Endothelial cell (in vitro differentiated cells): ENCODE results near the gene NXPH1. TPM values are rescaled to one million over a fixed set of nuclear protein-coding genes. Genes with fewer than 3 reads are reported as not detected.

Experiments used
- DNase-seq: peaks from one replicate; pipeline ENCODE4 v3.0.0; 2021; ENCODE audit warnings: low spot score
- H3K27ac Mint-ChIP-seq: one replicate; pipeline ENCODE4 v1.8.0; 2021; ENCODE audit warnings: mixed read lengths, inconsistent platforms; ENCODE audit not compliant: unreplicated experiment
- H3K27me3 Mint-ChIP-seq: one replicate; pipeline ENCODE4 v1.8.0; 2021; ENCODE audit warnings: mild to moderate bottlenecking, moderate library complexity, mixed read lengths, inconsistent platforms; ENCODE audit not compliant: unreplicated experiment
- H3K36me3 Mint-ChIP-seq: one replicate; pipeline ENCODE4 v1.8.0; 2021; ENCODE audit warnings: mild to moderate bottlenecking, low read depth, mixed read lengths, inconsistent platforms; ENCODE audit not compliant: unreplicated experiment
- H3K4me1 Mint-ChIP-seq: one replicate; pipeline ENCODE4 v1.8.0; 2021; ENCODE audit warnings: mild to moderate bottlenecking, mixed read lengths, inconsistent platforms; ENCODE audit not compliant: unreplicated experiment
- H3K4me3 Mint-ChIP-seq: one replicate; pipeline ENCODE4 v1.8.0; 2021; ENCODE audit warnings: mild to moderate bottlenecking, mixed read lengths, inconsistent platforms; ENCODE audit not compliant: unreplicated experiment
- H3K9me3 Mint-ChIP-seq: one replicate; pipeline ENCODE4 v1.8.0; 2021; ENCODE audit warnings: mixed read lengths, inconsistent platforms; ENCODE audit not compliant: unreplicated experiment
- CTCF ChIP-seq: fragments of 200-600 bp; sonication (generic); IDR thresholded peaks from one replicate; pipeline ENCODE4 v1.5.0; 2021; ENCODE audit warnings: antibody characterized with exemption; ENCODE audit not compliant: unreplicated experiment
- total RNA-seq: library from RNA; stranded (reverse); fragmentation: NEBNext Ultra II Directional; extraction: Animal tissue kit (Norgen Biotek cat#: 25700); gene quantifications from one replicate; pipeline ENCODE4 v1.2.1, GENCODE V29; 2021; ENCODE audit not compliant: unreplicated experiment

Gene NXPH1
- total RNA-seq, 1 donor from 2014 or later = not detected

- H3K4me3 Mint-ChIP-seq = no peak overlapping the region
- no peaks in the 10 kb centered on the region for H3K27me3 Mint-ChIP-seq
- no peak overlapping the region for H3K27ac Mint-ChIP-seq
- no peaks in the 10 kb centered on the region for H3K9me3 Mint-ChIP-seq
- peaks cover 4% of the 10 kb centered on the region for H3K4me1 Mint-ChIP-seq
- no peak for TF ChIP-seq CTCF
- DNase-seq = no peak
- H3K36me3 Mint-ChIP-seq = no peaks in the 10 kb centered on the region
These were observed 158.8 kb downstream of the NXPH1 start for GRCh38 chr7:8592167-8592566.

GRCh38 chr7:8594115-8594514 is 160.7 kb downstream of the NXPH1 start:
- Mint-ChIP-seq H3K27ac (no peak overlapping the region), H3K9me3 (no peaks in the 10 kb centered on the region), H3K27me3 (no peaks in the 10 kb centered on the region), H3K4me3 (no peak overlapping the region), H3K36me3 (no peaks in the 10 kb centered on the region), H3K4me1 (peaks cover 4% of the 10 kb centered on the region)
- TF ChIP-seq CTCF = no peak
- no peak for DNase-seq

GRCh38 chr7:8597565-8597964 is 164.2 kb downstream of the NXPH1 start:
- H3K27me3 Mint-ChIP-seq = no peaks in the 10 kb centered on the region
- DNase-seq = no peak
- peaks cover 4% of the 10 kb centered on the region for H3K4me1 Mint-ChIP-seq
- H3K36me3 Mint-ChIP-seq = no peaks in the 10 kb centered on the region
- no peak overlapping the region for H3K4me3 Mint-ChIP-seq
- no peak for TF ChIP-seq CTCF
- H3K9me3 Mint-ChIP-seq = no peaks in the 10 kb centered on the region
- no peak overlapping the region for H3K27ac Mint-ChIP-seq

GRCh38 chr7:8601121-8601520 is 167.7 kb downstream of the NXPH1 start:
- no peaks in the 10 kb centered on the region for H3K36me3 Mint-ChIP-seq
- no peak overlapping the region for H3K27ac Mint-ChIP-seq
- no peak for DNase-seq
- H3K4me3 Mint-ChIP-seq = no peak overlapping the region
- H3K9me3 Mint-ChIP-seq = no peaks in the 10 kb centered on the region
- TF ChIP-seq CTCF = no peak
- no peaks in the 10 kb centered on the region for H3K4me1 Mint-ChIP-seq
- H3K27me3 Mint-ChIP-seq = peaks cover 1% of the 10 kb centered on the region

GRCh38 chr7:8605221-8605620 is 171.8 kb downstream of the NXPH1 start:
- no peak for DNase-seq
- Mint-ChIP-seq H3K9me3 (no peaks in the 10 kb centered on the region), H3K4me1 (no peaks in the 10 kb centered on the region), H3K4me3 (no peak overlapping the region), H3K27me3 (peaks cover 1% of the 10 kb centered on the region), H3K27ac (no peak overlapping the region), H3K36me3 (no peaks in the 10 kb centered on the region)
- TF ChIP-seq CTCF = no peak
